HL-60/S4 (cell line): Measurements from ENCODE around the gene DPF1.

Experiments
- in situ Hi-C: fragments of 300-500 bp; cut with MboI; formaldehyde crosslinking; loops from 2 replicates; pipeline ENCODE4 v1.14.3; 2022; ENCODE audit warnings: low sequenced_read_pairs

DPF1 gene

GRCh38 chr19:38250821-38251563 is 27.0 kb upstream of the DPF1 start:
- in situ Hi-C loops: no loop called here

GRCh38 chr19:38250428-38250820 is 26.4 kb upstream of the DPF1 start:
- in situ Hi-C loops: no loop called here

- in situ Hi-C loops: loop anchor here (25.0 kb wide), 1 partner anchor 689 kb away; the partner anchor contains the start of genes MRPS12 and SARS2
Observed at GRCh38 chr19:38248421-38248820, 24.4 kb upstream of the DPF1 start.

- in situ Hi-C loops: loop anchor here (25.0 kb wide), 1 partner anchor 690 kb away; the partner anchor contains the start of genes MRPS12 and SARS2
Observed at GRCh38 chr19:38247734-38248268, 23.8 kb upstream of the DPF1 start.

GRCh38 chr19:38247126-38247525 is 23.1 kb upstream of the DPF1 start:
- in situ Hi-C loops: loop anchor here (25.0 kb wide), 1 partner anchor 690 kb away; the partner anchor contains the start of genes MRPS12 and SARS2

GRCh38 chr19:38245826-38246498 is 21.9 kb upstream of the DPF1 start:
- in situ Hi-C loops: loop anchor here (25.0 kb wide), 1 partner anchor 691 kb away; the partner anchor contains the start of genes MRPS12 and SARS2

GRCh38 chr19:38243279-38243673 is 19.3 kb upstream of the DPF1 start:
- in situ Hi-C loops: loop anchor here (25.0 kb wide), 1 partner anchor 694 kb away; the partner anchor contains the start of genes MRPS12 and SARS2

GRCh38 chr19:38239816-38240215 is 15.8 kb upstream of the DPF1 start:
- in situ Hi-C loops: loop anchor here (5.0 to 25.0 kb wide), 3 partner anchors 92 to 697 kb away; partner anchors contain the start of genes MRPS12, SARS2, SIPA1L3 and WDR87

- in situ Hi-C loops: loop anchor here (5.0 to 25.0 kb wide), 3 partner anchors 98 to 703 kb away; partner anchors contain the start of genes MRPS12, SARS2, SIPA1L3 and WDR87
Observed at GRCh38 chr19:38234615-38235014, 10.6 kb upstream of the DPF1 start.

GRCh38 chr19:38233740-38234251 is 9.8 kb upstream of the DPF1 start:
- in situ Hi-C loops: loop anchor here (10.0 to 25.0 kb wide), 2 partner anchors 329 to 704 kb away; partner anchors contain the start of genes MRPS12, SARS2, SIPA1L3 and WDR87

- in situ Hi-C loops: loop anchor here (10.0 to 25.0 kb wide), 2 partner anchors 327 to 705 kb away; partner anchors contain the start of genes MRPS12, SARS2, SIPA1L3 and WDR87
Observed at GRCh38 chr19:38231918-38232317, 7.9 kb upstream of the DPF1 start.

- in situ Hi-C loops: loop anchor here (10.0 to 25.0 kb wide), 2 partner anchors 326 to 707 kb away; partner anchors contain the start of genes MRPS12, SARS2, SIPA1L3 and WDR87
Observed at GRCh38 chr19:38230506-38231133, 6.6 kb upstream of the DPF1 start.

- in situ Hi-C loops: loop anchor here (10.0 to 25.0 kb wide), 2 partner anchors 325 to 708 kb away; partner anchors contain the start of genes MRPS12, SARS2, SIPA1L3 and WDR87
Observed at GRCh38 chr19:38229585-38230073, 5.6 kb upstream of the DPF1 start.

GRCh38 chr19:38228491-38229439 is 4.7 kb upstream of the DPF1 start:
- in situ Hi-C loops: loop anchor here (25.0 kb wide), 1 partner anchor 709 kb away; the partner anchor contains the start of genes MRPS12 and SARS2

GRCh38 chr19:38228005-38228377 is 4.0 kb upstream of the DPF1 start:
- in situ Hi-C loops: loop anchor here (25.0 kb wide), 1 partner anchor 709 kb away; the partner anchor contains the start of genes MRPS12 and SARS2

- in situ Hi-C loops: loop anchor here (25.0 kb wide), 1 partner anchor 710 kb away; the partner anchor contains the start of genes MRPS12 and SARS2
Observed at GRCh38 chr19:38227287-38228004, 3.4 kb upstream of the DPF1 start.

- in situ Hi-C loops: loop anchor here (25.0 kb wide), 1 partner anchor 712 kb away; the partner anchor contains the start of genes MRPS12 and SARS2
Observed at GRCh38 chr19:38224863-38225218, 819 bp upstream of the DPF1 start.

GRCh38 chr19:38223617-38224013 is 407 bp downstream of the DPF1 start:
- in situ Hi-C loops: no loop called here
